WTC11 (cell line): Measurements from ENCODE around the gene APOH.

Experiments used
- E2F4 ChIP-seq: sonication (generic); formaldehyde crosslinking; IDR thresholded peaks from 2 replicates; pipeline ENCODE4 v1.8.1; 2022; ENCODE audit warnings: low read depth, mild to moderate bottlenecking, moderate library complexity, missing genetic modification reagents, borderline replicate concordance
- ELF4 ChIP-seq: sonication (generic); formaldehyde crosslinking; IDR thresholded peaks from 2 replicates; pipeline ENCODE4 v1.8.1; 2022; ENCODE audit warnings: low read depth, mild to moderate bottlenecking, moderate library complexity, missing genetic modification reagents
- ERG ChIP-seq: fragments of 250-450 bp; sonication (Bioruptor Pico); IDR thresholded peaks from 2 replicates; pipeline ENCODE4 v1.8.0; 2021; ENCODE audit warnings: mild to moderate bottlenecking
- ETV6 ChIP-seq: sonication (generic); formaldehyde crosslinking; IDR thresholded peaks from 2 replicates; pipeline ENCODE4 v1.8.1; 2022; ENCODE audit warnings: mild to moderate bottlenecking, missing genetic modification reagents
- HMGXB4 ChIP-seq: sonication (generic); formaldehyde crosslinking; IDR thresholded peaks from 2 replicates; pipeline ENCODE4 v1.8.1; 2023; ENCODE audit warnings: mild to moderate bottlenecking, moderate library complexity, missing genetic modification reagents
- MAX ChIP-seq: sonication (generic); formaldehyde crosslinking; IDR thresholded peaks from 2 replicates; pipeline ENCODE4 v1.8.0; 2022; ENCODE audit warnings: mild to moderate bottlenecking, missing genetic modification reagents
- NFE2L1 ChIP-seq: sonication (generic); formaldehyde crosslinking; IDR thresholded peaks from 2 replicates; pipeline ENCODE4 v1.8.1; 2023; ENCODE audit warnings: missing genetic modification reagents
- NFYB ChIP-seq: sonication (generic); formaldehyde crosslinking; conservative IDR thresholded peaks from 2 replicates; pipeline ENCODE4 v1.8.0; 2022; ENCODE audit warnings: low read depth, missing genetic modification reagents
- NR1H2 ChIP-seq: sonication (generic); formaldehyde crosslinking; IDR thresholded peaks from 2 replicates; pipeline ENCODE4 v1.9.0; 2021; ENCODE audit warnings: mild to moderate bottlenecking, moderate library complexity, missing genetic modification reagents
- TCF7 ChIP-seq: sonication (generic); formaldehyde crosslinking; IDR thresholded peaks from 2 replicates; pipeline ENCODE4 v1.8.0; 2022; ENCODE audit warnings: mild to moderate bottlenecking, low read depth, missing genetic modification reagents, moderate library complexity
- ZNF121 ChIP-seq: sonication (generic); formaldehyde crosslinking; IDR thresholded peaks from 2 replicates; pipeline ENCODE4 v1.8.0; 2023; ENCODE audit warnings: missing genetic modification reagents
- ZNF232 ChIP-seq: sonication (generic); formaldehyde crosslinking; IDR thresholded peaks from 2 replicates; pipeline ENCODE4 v1.8.0; 2022; ENCODE audit warnings: mild to moderate bottlenecking, missing genetic modification reagents
- TF ChIP-seq, protein P1 (sequence below): fragments of 200-600 bp; IDR thresholded peaks from 2 replicates; pipeline ENCODE4 v1.8.0; 2022; ENCODE audit warnings: antibody characterized with exemption
- TF ChIP-seq, protein P2 (sequence below): sonication (generic); formaldehyde crosslinking; IDR thresholded peaks from 2 replicates; pipeline ENCODE4 v1.8.0; 2022; ENCODE audit warnings: mild to moderate bottlenecking, missing genetic modification reagents

DNA sequence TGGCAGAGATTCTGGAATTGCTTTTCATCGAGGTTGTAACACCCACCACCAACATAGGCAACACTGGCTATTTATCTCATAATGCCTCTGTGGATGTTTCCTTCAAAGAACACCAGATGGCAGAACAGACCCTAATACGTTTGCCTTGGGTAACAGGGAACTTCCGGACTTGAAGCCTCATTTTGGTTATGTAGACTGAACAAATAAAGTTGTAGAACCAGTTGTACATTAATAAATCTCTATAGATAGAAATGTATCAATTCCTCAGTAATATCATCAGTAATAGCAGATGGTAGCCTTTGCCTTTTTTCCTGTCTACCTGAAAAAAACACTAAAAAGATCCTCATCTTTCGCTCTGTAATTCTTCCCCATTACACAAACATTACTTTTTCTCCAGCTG, 25.9 kb upstream of the APOH start:
- TF ChIP-seq ETV6: no peak
- TF ChIP-seq, protein P1, sequence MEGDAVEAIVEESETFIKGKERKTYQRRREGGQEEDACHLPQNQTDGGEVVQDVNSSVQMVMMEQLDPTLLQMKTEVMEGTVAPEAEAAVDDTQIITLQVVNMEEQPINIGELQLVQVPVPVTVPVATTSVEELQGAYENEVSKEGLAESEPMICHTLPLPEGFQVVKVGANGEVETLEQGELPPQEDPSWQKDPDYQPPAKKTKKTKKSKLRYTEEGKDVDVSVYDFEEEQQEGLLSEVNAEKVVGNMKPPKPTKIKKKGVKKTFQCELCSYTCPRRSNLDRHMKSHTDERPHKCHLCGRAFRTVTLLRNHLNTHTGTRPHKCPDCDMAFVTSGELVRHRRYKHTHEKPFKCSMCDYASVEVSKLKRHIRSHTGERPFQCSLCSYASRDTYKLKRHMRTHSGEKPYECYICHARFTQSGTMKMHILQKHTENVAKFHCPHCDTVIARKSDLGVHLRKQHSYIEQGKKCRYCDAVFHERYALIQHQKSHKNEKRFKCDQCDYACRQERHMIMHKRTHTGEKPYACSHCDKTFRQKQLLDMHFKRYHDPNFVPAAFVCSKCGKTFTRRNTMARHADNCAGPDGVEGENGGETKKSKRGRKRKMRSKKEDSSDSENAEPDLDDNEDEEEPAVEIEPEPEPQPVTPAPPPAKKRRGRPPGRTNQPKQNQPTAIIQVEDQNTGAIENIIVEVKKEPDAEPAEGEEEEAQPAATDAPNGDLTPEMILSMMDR: 0 out of 2 replicates have a peak, but pooled peaks have one; percentile 34
- no peak for TF ChIP-seq ZNF121 (CRISPR knock-in tag)
- no peak for TF ChIP-seq NFE2L1 (CRISPR knock-in tag)
- no peak for TF ChIP-seq NFYB (CRISPR knock-in tag)
- no peak for TF ChIP-seq ZNF232 (CRISPR knock-in tag)
- no peak for TF ChIP-seq E2F4 (CRISPR knock-in tag)
- TF ChIP-seq TCF7: no peak
- TF ChIP-seq ERG (CRISPR knock-in tag): no peak
- no peak for TF ChIP-seq MAX (CRISPR knock-in tag)
- no peak for TF ChIP-seq ELF4 (CRISPR knock-in tag)
- TF ChIP-seq, protein P2, sequence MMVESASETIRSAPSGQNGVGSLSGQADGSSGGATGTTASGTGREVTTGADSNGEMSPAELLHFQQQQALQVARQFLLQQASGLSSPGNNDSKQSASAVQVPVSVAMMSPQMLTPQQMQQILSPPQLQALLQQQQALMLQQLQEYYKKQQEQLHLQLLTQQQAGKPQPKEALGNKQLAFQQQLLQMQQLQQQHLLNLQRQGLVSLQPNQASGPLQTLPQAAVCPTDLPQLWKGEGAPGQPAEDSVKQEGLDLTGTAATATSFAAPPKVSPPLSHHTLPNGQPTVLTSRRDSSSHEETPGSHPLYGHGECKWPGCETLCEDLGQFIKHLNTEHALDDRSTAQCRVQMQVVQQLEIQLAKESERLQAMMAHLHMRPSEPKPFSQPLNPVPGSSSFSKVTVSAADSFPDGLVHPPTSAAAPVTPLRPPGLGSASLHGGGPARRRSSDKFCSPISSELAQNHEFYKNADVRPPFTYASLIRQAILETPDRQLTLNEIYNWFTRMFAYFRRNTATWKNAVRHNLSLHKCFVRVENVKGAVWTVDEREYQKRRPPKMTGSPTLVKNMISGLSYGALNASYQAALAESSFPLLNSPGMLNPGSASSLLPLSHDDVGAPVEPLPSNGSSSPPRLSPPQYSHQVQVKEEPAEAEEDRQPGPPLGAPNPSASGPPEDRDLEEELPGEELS (CRISPR knock-in tag): no peak
- TF ChIP-seq NR1H2: no peak
- TF ChIP-seq HMGXB4: no peak
